Muscle layer of duodenum (tissue), 2 donors: ENCODE data around the gene CTXN1.
"Not testable (repeated sequence)": the region's sequence is repeated elsewhere in the genome, so short reads cannot be mapped to it uniquely, and the experiment has no call there.

Experiments
- H3K27ac ChIP-seq: one replicate; pipeline ENCODE4 v1.7.0; 2013; ENCODE audit warnings: mild to moderate bottlenecking, low read length
- H3K27me3 ChIP-seq: one replicate; pipeline ENCODE4 v1.7.0; 2013; ENCODE audit warnings: low read depth, mild to moderate bottlenecking, control low read depth, low read length
- H3K36me3 ChIP-seq, 2 donors: one replicate each; pipeline ENCODE4 v1.7.0; 2013; ENCODE audit warnings: low read length in 2 of 2, control low read depth in 1 of 2, mild to moderate bottlenecking in 1 of 2; ENCODE audit not compliant: insufficient read depth in 2 of 2, control insufficient read depth in 1 of 2
- H3K4me1 ChIP-seq, 2 donors: one replicate each; pipeline ENCODE4 v1.7.0; 2013; ENCODE audit warnings: low read length in 2 of 2, mild to moderate bottlenecking in 2 of 2, control low read depth in 1 of 2, moderate library complexity in 1 of 2; ENCODE audit not compliant: insufficient read depth in 2 of 2, control insufficient read depth in 1 of 2
- H3K4me3 ChIP-seq, 2 donors: one replicate each; pipeline ENCODE4 v1.7.0; 2013; ENCODE audit warnings: low read length in 2 of 2, low read depth in 1 of 2, mild to moderate bottlenecking in 1 of 2
- H3K9me3 ChIP-seq, 2 donors: one replicate each; pipeline ENCODE4 v1.7.0; 2013; ENCODE audit warnings: low read length in 2 of 2, control low read depth in 1 of 2, mild to moderate bottlenecking in 1 of 2; ENCODE audit not compliant: control insufficient read depth in 1 of 2
- donor health status: healthy.

Gene CTXN1

DNA sequence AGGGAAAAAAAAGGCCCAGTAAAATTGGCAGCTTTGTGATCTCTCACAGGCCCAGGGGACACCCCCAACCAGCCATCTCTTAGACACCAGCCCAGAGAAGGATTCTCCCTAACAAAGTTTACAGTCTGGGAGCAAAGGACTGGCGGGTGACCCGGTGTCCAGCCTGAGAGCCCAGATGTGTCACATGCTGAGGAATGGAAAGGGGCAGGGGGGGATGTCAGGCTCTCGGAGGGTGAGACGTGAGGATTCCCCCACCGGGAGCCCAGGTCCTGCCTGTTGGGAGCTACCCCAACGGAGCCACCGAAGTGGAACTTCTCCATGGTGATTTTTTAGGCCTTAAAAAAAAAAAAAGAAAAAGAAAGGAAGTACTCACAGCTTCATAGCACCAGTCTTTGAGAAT lies 4.8 kb upstream of the CTXN1 start:
- peak overlapping the region; percentile 51 for H3K27ac ChIP-seq
- H3K9me3 ChIP-seq, result no peaks in the 10 kb centered on the region
- peaks cover 15 to 47% of the 10 kb centered on the region in 2 donors for H3K36me3 ChIP-seq

GRCh38 chr19:7930030-7930429 lies 4.1 kb upstream of the CTXN1 start:
- peaks cover 0 to 58% of the 10 kb centered on the region in 2 donors for H3K4me1 ChIP-seq
- peaks cover 12 to 39% of the 10 kb centered on the region in 2 donors for H3K36me3 ChIP-seq
- not testable (repeated sequence) for H3K27me3 ChIP-seq, H3K9me3 ChIP-seq, H3K4me3 ChIP-seq, H3K27ac ChIP-seq

More for the DNA sequence above, 4.8 kb upstream of the CTXN1 start:
- Histone ChIP-seq H3K4me3 (no peak overlapping the region), H3K27me3 (no peaks in the 10 kb centered on the region), H3K4me1 (peaks cover 0 to 52% of the 10 kb centered on the region in 2 donors)

DNA sequence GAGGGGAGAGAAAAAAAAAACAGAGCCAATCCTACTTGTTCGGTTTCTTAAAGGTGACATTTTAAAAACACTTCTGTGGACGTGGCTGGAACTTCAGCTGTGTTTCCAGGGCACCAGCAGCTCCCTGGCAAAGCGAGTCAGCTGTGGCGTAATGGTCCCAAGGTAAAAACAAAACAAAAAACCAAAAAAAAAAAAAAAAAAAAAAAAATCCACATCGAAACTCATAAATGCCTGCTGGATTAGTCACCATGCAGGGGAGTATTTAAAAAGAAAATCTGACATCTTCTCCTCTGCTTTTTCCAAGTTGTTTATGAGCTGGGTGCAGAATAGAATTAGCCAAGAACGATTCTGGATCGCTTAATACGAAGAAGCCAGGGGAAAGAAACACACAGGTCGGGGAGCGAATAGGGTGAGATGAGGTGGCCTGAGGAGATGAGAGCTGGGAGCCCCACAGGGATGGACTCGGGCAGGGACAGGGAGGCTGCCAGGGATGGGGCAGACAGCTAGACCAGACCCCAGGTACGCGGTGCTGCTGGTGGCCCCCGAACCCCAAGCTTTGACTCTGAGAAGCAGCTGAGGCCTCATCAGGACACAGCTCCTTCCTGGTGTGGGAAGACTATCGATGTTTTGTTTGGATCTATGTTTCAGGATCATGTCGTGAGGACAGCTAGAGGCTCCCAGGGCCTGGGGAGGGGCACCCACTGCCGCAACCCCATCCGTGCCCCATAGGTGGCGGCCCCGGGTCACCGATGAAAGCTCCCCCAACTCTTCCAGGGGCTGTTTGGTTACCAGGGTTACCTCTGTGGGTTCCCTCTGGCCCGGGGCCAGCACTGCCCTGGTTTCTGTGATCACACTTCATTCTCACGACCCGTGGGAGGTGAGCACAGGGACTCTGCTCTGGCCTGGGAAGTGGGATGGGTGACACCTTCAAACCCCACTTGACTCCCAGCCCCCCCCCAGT lies 3.1 kb upstream of the CTXN1 start:
- no peaks in the 10 kb centered on the region for H3K27me3 ChIP-seq
- peaks cover 12 to 30% of the 10 kb centered on the region in 2 donors for H3K36me3 ChIP-seq
- peak overlapping the region; percentile 64 for H3K27ac ChIP-seq
- no peaks in the 10 kb centered on the region for H3K9me3 ChIP-seq
- H3K4me3 ChIP-seq, result peak overlapping the region in 1 of 2 donors; percentile 37
- H3K4me1 ChIP-seq, result peaks cover 0 to 68% of the 10 kb centered on the region in 2 donors

DNA sequence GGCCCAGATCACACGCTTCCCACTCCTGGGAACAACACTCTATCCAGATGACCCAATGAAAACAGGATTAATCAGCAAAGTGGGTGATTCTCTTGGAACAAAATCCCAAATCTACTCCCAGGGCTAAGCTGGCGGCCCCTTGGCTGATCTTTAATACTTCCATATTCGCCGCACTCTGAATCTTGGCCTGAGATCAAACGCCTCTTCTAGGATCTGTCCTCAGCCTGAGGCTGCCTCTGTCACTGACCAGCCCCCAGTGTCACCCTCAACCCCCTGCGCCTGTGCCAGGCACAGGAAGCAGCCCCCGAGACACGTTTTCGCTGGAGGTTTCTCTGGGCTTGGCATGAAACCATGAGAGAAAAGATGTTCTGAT lies 2.4 kb upstream of the CTXN1 start:
- Histone ChIP-seq H3K9me3 (no peaks in the 10 kb centered on the region), H3K27me3 (no peaks in the 10 kb centered on the region), H3K4me1 (peaks cover 0 to 69% of the 10 kb centered on the region in 2 donors), H3K4me3 (peak overlapping the region in 1 of 2 donors; percentile 37), H3K27ac (peak overlapping the region; percentile 64), H3K36me3 (peaks cover 7 to 23% of the 10 kb centered on the region in 2 donors)

DNA sequence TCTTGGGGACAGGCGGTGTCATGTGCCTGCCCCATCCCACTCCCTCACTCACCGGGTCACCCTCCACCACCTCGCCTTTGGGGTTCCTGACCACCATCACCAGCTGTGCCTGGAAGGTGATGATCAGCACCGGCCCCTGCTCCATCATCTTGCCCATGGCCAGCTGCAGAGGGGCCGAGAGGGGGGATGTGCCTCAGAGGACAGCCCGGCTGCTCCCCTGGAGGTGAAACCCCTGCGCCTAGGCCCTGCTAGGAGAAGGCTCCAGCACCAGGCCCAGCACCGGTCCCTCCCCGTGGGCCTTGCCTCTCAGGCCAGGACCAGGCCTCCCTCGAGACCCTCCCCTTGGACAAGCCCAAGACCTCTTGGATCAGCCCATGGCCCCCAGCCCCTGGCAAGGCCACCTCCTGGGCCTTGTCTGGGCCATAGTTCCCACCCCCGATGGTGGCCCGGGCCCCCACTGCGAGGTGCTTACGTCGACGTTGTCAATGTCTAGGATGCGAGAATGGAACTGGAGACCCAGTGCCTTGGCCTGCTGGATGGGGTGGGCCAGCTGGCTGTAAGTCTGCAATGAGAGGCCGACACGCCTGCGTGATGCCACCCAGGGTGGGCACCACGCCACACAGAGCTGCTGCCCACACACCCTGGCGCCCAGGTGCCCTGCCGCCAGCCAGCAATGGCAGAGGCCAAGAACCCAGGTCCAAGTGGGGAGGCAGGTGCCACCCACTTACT lies 1.8 kb upstream of the CTXN1 start:
- Histone ChIP-seq H3K36me3 (peaks cover 4 to 22% of the 10 kb centered on the region in 2 donors), H3K9me3 (no peaks in the 10 kb centered on the region), H3K4me1 (peaks cover 0 to 74% of the 10 kb centered on the region in 2 donors), H3K27me3 (no peaks in the 10 kb centered on the region), H3K27ac (peak overlapping the region; percentile 64), H3K4me3 (peak overlapping the region in 1 of 2 donors; percentile 37)

- Histone ChIP-seq H3K36me3 (peaks cover 7 to 22% of the 10 kb centered on the region in 2 donors), H3K27me3 (no peaks in the 10 kb centered on the region), H3K4me1 (peaks cover 0 to 75% of the 10 kb centered on the region in 2 donors), H3K9me3 (no peaks in the 10 kb centered on the region), H3K4me3 (peak overlapping the region in 1 of 2 donors; percentile 58), H3K27ac (no peak overlapping the region)
These were observed 1.0 kb upstream of the CTXN1 start for GRCh38 chr19:7926727-7927604.

GRCh38 chr19:7925171-7925851 lies 624 bp downstream of the CTXN1 start:
- H3K4me3 ChIP-seq, result peak overlapping the region in 1 of 2 donors; percentile 57
- H3K27me3 ChIP-seq, result no peaks in the 10 kb centered on the region
- peaks cover 7 to 16% of the 10 kb centered on the region in 2 donors for H3K36me3 ChIP-seq
- H3K4me1 ChIP-seq, result peaks cover 5 to 78% of the 10 kb centered on the region in 2 donors
- H3K27ac ChIP-seq, result no peak overlapping the region
- H3K9me3 ChIP-seq, result no peaks in the 10 kb centered on the region

- Histone ChIP-seq H3K9me3 (no peaks in the 10 kb centered on the region), H3K27ac (no peak overlapping the region), H3K27me3 (no peaks in the 10 kb centered on the region), H3K4me1 (peaks cover 5 to 77% of the 10 kb centered on the region in 2 donors), H3K4me3 (peak overlapping the region in 1 of 2 donors; percentile 57), H3K36me3 (peaks cover 7 to 16% of the 10 kb centered on the region in 2 donors)
These were observed 1.2 kb downstream of the CTXN1 start for GRCh38 chr19:7924651-7925170.

DNA sequence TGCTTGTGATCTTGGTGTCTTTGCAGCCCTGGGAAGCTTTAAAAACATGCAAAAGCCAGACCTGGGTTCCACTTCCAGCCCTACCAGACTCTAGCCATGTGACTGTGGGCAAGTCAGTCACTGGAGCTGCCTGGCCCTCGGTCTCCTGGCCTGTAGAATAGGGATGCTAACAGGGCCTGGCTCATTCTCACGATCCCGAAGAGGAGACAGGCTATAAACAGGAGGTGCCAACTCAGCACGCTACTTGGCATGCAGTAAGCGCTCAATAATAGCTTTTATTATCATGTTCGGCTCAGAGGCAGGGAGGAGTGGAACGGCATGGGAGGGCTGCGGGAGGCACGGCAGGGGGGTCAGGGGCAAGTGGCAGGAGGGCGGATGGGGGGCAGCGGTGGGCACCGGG lies 1.7 kb downstream of the CTXN1 start:
- H3K27ac ChIP-seq, result no peak overlapping the region
- H3K36me3 ChIP-seq, result peaks cover 7 to 16% of the 10 kb centered on the region in 2 donors
- peak overlapping the region in 1 of 2 donors; percentile 57 for H3K4me3 ChIP-seq
- no peaks in the 10 kb centered on the region for H3K27me3 ChIP-seq
- peaks cover 5 to 77% of the 10 kb centered on the region in 2 donors for H3K4me1 ChIP-seq
- no peaks in the 10 kb centered on the region for H3K9me3 ChIP-seq
